ENCODE data around the gene RPL38. TPM values are rescaled to one million over a fixed set of nuclear protein-coding genes. Genes with fewer than 3 reads are reported as not detected.

RPL38 gene
- total and polyA plus RNA-seq, 2 donors (not counting 1 experiment from before 2014, with no cell fraction given): 1,185 to 3,018 TPM

DNA sequence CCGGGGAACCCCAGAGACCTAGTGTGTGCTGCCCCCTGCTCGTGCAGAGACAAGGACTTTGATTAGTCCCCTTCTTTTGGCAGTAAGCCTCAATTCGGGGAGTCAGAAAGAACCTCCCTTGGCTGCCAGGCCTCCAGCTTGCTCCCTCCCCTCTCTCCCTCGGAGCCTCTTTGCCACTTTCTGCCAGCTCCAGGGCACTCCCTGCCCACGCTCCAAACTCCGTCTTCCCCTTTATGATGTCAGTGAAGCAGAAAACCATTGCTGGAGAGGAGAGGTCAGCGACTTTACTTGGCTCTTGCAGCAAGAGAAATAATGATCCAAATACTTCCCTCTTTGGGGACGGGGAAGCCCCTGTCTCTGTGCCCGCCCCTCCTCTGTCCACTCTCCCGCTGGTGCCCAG, 38.0 kb downstream of the RPL38 start:
- no peaks in the 10 kb centered on the region for H3K9me3 ChIP-seq (ENCODE audit: control insufficient read depth, insufficient read depth, low read depth, low read length)
- H3K36me3 ChIP-seq (ENCODE audit: control insufficient read depth, insufficient read depth, low read length): no peaks in the 10 kb centered on the region
- no peak overlapping the region for H3K4me2 ChIP-seq (ENCODE audit: extremely low read depth, insufficient read depth, low read length)
- no peaks in the 10 kb centered on the region for H4K20me1 ChIP-seq (ENCODE audit: control insufficient read depth, extremely low read depth, insufficient read depth, low read length)
- H2AFZ ChIP-seq (ENCODE audit: low read length): no peak overlapping the region
- H3K9ac ChIP-seq (ENCODE audit: insufficient read depth, low read length): no peak overlapping the region
- H3K27ac ChIP-seq (ENCODE audit: insufficient read depth, low read length): no peak overlapping the region
- TF ChIP-seq EZH2 (IDR thresholded peaks at IDR 0.05; ENCODE audit: low read length, missing control alignments): no peak
- TF ChIP-seq, protein P1, sequence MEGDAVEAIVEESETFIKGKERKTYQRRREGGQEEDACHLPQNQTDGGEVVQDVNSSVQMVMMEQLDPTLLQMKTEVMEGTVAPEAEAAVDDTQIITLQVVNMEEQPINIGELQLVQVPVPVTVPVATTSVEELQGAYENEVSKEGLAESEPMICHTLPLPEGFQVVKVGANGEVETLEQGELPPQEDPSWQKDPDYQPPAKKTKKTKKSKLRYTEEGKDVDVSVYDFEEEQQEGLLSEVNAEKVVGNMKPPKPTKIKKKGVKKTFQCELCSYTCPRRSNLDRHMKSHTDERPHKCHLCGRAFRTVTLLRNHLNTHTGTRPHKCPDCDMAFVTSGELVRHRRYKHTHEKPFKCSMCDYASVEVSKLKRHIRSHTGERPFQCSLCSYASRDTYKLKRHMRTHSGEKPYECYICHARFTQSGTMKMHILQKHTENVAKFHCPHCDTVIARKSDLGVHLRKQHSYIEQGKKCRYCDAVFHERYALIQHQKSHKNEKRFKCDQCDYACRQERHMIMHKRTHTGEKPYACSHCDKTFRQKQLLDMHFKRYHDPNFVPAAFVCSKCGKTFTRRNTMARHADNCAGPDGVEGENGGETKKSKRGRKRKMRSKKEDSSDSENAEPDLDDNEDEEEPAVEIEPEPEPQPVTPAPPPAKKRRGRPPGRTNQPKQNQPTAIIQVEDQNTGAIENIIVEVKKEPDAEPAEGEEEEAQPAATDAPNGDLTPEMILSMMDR (conservative IDR thresholded peaks at IDR 0.05 in 1 of 2, IDR thresholded peaks at IDR 0.05 in 1 of 2; ENCODE audit: low read depth in 1 of 2, low read length in 2 of 2): no peak
- no peaks in the 10 kb centered on the region for H3K4me1 ChIP-seq (ENCODE audit: control insufficient read depth, extremely low read depth, insufficient read depth, low read length)
- no peaks in the 10 kb centered on the region for H3K27me3 ChIP-seq (ENCODE audit: control insufficient read depth, insufficient read depth, low read length)
- no peaks in the 10 kb centered on the region for H3K79me2 ChIP-seq (ENCODE audit: control insufficient read depth, insufficient read depth, low read length)
- no peak overlapping the region for H3K4me3 ChIP-seq (replicated peaks in 1 of 4; ENCODE audit: control extremely low read depth in 1 of 4, insufficient read depth in 1 of 4, low read depth in 3 of 4, low read length in 4 of 4)
- DNase-seq (ENCODE audit: low read depth in 2 of 2): no peak

DNA sequence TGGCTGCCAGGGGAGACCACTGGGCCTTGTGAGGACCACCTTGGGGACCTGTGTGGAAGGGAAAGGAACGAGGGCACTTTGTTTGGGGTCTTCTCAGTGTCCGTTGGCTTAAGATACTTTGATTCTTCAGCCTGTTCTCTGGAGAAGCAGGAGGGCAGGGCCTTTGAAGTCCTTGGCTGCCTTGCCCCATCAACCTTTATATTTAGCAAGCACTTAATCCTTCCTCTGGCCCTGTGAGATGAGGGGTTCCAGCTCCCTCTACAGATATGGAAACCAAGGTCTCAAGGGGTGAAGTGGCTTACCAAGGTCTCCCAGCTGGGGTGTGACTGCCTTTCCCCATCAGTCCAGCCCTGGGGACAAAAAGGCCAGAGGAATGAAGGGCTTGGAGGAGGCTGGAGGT, 38.4 kb downstream of the RPL38 start:
- no peaks in the 10 kb centered on the region for H3K27me3 ChIP-seq (ENCODE audit: control insufficient read depth, insufficient read depth, low read length)
- DNase-seq (ENCODE audit: low read depth in 2 of 2): no peak
- no peaks in the 10 kb centered on the region for H3K79me2 ChIP-seq (ENCODE audit: control insufficient read depth, insufficient read depth, low read length)
- H3K4me2 ChIP-seq (ENCODE audit: extremely low read depth, insufficient read depth, low read length): no peak overlapping the region
- H3K27ac ChIP-seq (ENCODE audit: insufficient read depth, low read length): no peak overlapping the region
- H4K20me1 ChIP-seq (ENCODE audit: control insufficient read depth, extremely low read depth, insufficient read depth, low read length): no peaks in the 10 kb centered on the region
- H3K9me3 ChIP-seq (ENCODE audit: control insufficient read depth, insufficient read depth, low read depth, low read length): no peaks in the 10 kb centered on the region
- no peaks in the 10 kb centered on the region for H3K36me3 ChIP-seq (ENCODE audit: control insufficient read depth, insufficient read depth, low read length)
- TF ChIP-seq EZH2 (IDR thresholded peaks at IDR 0.05; ENCODE audit: low read length, missing control alignments): no peak
- TF ChIP-seq, protein P1 (conservative IDR thresholded peaks at IDR 0.05 in 1 of 2, IDR thresholded peaks at IDR 0.05 in 1 of 2; ENCODE audit: low read depth in 1 of 2, low read length in 2 of 2): no peak
- no peak overlapping the region for H3K4me3 ChIP-seq (replicated peaks in 1 of 4; ENCODE audit: control extremely low read depth in 1 of 4, insufficient read depth in 1 of 4, low read depth in 3 of 4, low read length in 4 of 4)
- H3K4me1 ChIP-seq (ENCODE audit: control insufficient read depth, extremely low read depth, insufficient read depth, low read length): no peaks in the 10 kb centered on the region
- no peak overlapping the region for H3K9ac ChIP-seq (ENCODE audit: insufficient read depth, low read length)
- no peak overlapping the region for H2AFZ ChIP-seq (ENCODE audit: low read length)

DNA sequence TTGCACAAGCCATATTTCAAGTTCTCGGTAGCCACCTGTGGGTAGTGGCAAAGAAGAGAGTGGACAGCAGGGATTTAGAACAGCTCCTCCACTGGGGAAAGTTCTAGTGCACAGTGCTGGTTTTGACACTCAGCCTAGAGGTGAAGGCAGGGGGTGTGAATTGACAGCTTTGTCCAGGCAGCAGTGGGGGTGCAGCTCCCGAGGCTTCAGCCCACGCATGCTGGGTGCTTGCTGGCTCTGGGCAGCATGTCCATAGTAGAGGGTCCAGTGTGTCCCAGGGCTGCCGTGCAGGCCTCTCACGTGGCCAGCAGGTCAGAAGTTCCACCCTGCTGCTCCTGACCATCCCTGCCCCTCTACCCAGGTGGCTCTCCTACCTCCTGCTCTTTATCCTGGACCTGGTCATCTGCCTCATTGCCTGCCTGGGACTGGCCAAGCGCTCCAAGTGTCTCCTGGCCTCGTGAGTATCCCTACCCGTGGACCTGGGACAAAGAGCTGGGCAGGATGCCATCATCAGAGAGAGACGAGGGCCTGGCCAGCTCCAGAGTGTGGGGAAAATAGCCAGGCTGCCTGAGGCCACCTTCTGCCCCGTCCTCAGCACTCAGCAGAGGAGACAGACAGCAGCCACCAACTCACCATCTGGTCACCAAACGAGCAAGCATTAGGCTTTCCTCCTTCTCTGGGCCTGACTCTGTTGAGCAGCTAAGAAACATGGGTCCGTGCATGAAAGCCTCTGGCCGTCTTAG, 39.7 kb downstream of the RPL38 start:
- no peak overlapping the region for H3K27ac ChIP-seq (ENCODE audit: insufficient read depth, low read length)
- no peak overlapping the region for H3K4me2 ChIP-seq (ENCODE audit: extremely low read depth, insufficient read depth, low read length)
- TF ChIP-seq, protein P1 (conservative IDR thresholded peaks at IDR 0.05 in 1 of 2, IDR thresholded peaks at IDR 0.05 in 1 of 2; ENCODE audit: low read depth in 1 of 2, low read length in 2 of 2): no peak
- TF ChIP-seq EZH2 (IDR thresholded peaks at IDR 0.05; ENCODE audit: low read length, missing control alignments): no peak
- H4K20me1 ChIP-seq (ENCODE audit: control insufficient read depth, extremely low read depth, insufficient read depth, low read length): no peaks in the 10 kb centered on the region
- DNase-seq (ENCODE audit: low read depth in 2 of 2): no peak
- no peaks in the 10 kb centered on the region for H3K27me3 ChIP-seq (ENCODE audit: control insufficient read depth, insufficient read depth, low read length)
- no peak overlapping the region for H3K4me3 ChIP-seq (replicated peaks in 1 of 4; ENCODE audit: control extremely low read depth in 1 of 4, insufficient read depth in 1 of 4, low read depth in 3 of 4, low read length in 4 of 4)
- H3K9me3 ChIP-seq (ENCODE audit: control insufficient read depth, insufficient read depth, low read depth, low read length): no peaks in the 10 kb centered on the region
- H3K36me3 ChIP-seq (ENCODE audit: control insufficient read depth, insufficient read depth, low read length): no peaks in the 10 kb centered on the region
- H2AFZ ChIP-seq (ENCODE audit: low read length): no peak overlapping the region
- no peak overlapping the region for H3K9ac ChIP-seq (ENCODE audit: insufficient read depth, low read length)
- no peaks in the 10 kb centered on the region for H3K79me2 ChIP-seq (ENCODE audit: control insufficient read depth, insufficient read depth, low read length)
- no peaks in the 10 kb centered on the region for H3K4me1 ChIP-seq (ENCODE audit: control insufficient read depth, extremely low read depth, insufficient read depth, low read length)
